NCI-H2107 treated with DMSO at 0.1 percent for 48 hours (cell line): ENCODE measurements around the gene TBPL2.

Experiments used
- DNase-seq: peaks from one replicate; lab custom pipeline; 2025; ENCODE audit not compliant: unreplicated experiment; lab: John Stamatoyannopoulos, UW

The TBPL2 gene

DNA sequence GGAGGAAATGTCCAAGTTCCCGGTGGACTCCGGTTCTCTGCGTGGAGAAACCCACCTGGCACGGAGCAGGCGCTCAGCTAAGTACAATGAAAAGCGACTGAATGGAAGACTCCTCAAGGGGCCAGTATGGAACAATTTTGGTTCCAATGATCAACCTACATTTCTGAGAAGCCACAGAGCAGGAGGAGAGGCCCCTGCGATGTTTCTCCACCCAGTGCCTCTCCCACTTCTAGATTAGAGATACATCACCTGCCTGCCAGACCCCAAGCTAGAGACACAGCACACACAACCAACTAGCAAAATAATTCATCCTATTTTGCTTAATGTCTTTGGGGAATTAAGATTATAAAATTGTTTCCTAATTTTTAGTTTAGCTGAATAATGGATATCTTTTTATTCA is 67.6 kb downstream of the TBPL2 start:
- no peak for DNase-seq

- no peak for DNase-seq
Measured at GRCh38 chr14:55372423-55372822, 68.0 kb downstream of the TBPL2 start.

DNA sequence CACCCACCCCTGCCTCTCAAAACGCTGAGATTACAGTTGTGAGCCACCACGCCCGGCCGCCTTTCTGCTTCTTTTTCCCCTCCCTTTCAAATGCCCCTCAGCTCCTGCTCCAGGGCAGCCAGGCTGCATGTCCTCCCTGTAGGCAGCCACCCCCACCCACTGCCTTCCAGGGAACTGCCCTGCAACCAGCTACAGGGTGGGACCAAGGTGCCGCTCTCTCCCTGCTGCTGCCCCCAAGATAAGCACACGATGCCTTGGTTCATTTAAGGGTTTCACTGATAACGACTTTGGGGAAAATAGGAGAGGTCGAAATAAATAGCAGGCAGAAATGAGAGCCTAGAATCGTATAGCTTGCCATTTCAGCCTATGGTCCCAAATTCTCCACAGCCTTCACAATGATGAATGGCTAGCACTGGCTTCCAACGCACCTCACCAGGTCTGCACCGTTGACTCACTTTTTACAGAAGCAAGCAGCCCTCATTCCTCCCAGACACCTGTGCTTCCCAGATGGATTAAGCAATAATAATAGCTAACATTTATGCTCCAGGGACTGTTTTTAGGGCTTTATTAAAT is 69.4 kb downstream of the TBPL2 start:
- DNase-seq = no peak

GRCh38 chr14:55366271-55366670 is 74.1 kb downstream of the TBPL2 start:
- DNase-seq = no peak
